ENCODE measurements around the gene C22orf15. TPM values are rescaled to one million over a fixed set of nuclear protein-coding genes. Genes with fewer than 3 reads are reported as not detected.

The C22orf15 gene
- total RNA-seq, 1 experiment from 2014 or later, result not detected

GRCh38 chr22:23801238-23801821 lies 38.5 kb downstream of the C22orf15 start:
- no peak for DNase-seq (ENCODE audit: unreplicated experiment)
- intact Hi-C loops (cut with micrococcal nuclease), result no loop called here
- Mint-ChIP-seq H3K27ac (ENCODE audit: low read depth, unreplicated experiment) (peak overlapping the region; percentile 63), H3K4me3 (ENCODE audit: unreplicated experiment) (no peak overlapping the region), H3K4me1 (ENCODE audit: insufficient read depth, unreplicated experiment) (no peaks in the 10 kb centered on the region), H3K27me3 (ENCODE audit: insufficient read depth, unreplicated experiment) (no peaks in the 10 kb centered on the region), H3K36me3 (ENCODE audit: insufficient read depth, unreplicated experiment) (peaks cover 90% of the 10 kb centered on the region), H3K9me3 (ENCODE audit: unreplicated experiment) (no peaks in the 10 kb centered on the region)
- ChIA-PET POLR2A (interaction anchor here (0.5 kb wide), 1 partner anchor 22 kb away, joined by 3 read pairs; no protein-coding TSS in a partner anchor), CTCF (no interaction called here)
- TF ChIP-seq, protein P1, sequence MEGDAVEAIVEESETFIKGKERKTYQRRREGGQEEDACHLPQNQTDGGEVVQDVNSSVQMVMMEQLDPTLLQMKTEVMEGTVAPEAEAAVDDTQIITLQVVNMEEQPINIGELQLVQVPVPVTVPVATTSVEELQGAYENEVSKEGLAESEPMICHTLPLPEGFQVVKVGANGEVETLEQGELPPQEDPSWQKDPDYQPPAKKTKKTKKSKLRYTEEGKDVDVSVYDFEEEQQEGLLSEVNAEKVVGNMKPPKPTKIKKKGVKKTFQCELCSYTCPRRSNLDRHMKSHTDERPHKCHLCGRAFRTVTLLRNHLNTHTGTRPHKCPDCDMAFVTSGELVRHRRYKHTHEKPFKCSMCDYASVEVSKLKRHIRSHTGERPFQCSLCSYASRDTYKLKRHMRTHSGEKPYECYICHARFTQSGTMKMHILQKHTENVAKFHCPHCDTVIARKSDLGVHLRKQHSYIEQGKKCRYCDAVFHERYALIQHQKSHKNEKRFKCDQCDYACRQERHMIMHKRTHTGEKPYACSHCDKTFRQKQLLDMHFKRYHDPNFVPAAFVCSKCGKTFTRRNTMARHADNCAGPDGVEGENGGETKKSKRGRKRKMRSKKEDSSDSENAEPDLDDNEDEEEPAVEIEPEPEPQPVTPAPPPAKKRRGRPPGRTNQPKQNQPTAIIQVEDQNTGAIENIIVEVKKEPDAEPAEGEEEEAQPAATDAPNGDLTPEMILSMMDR (IDR thresholded peaks at IDR 0.05; ENCODE audit: unreplicated experiment), result no peak
- BruUV-seq (replicated peaks), result no TSS peak

GRCh38 chr22:23801886-23802377 lies 39.1 kb downstream of the C22orf15 start:
- H3K4me3 Mint-ChIP-seq (ENCODE audit: unreplicated experiment), result no peak overlapping the region
- TF ChIP-seq, protein P1 (IDR thresholded peaks at IDR 0.05; ENCODE audit: unreplicated experiment), result no peak
- ChIA-PET POLR2A (interaction anchor here (0.5 kb wide), 1 partner anchor 21 kb away, joined by 3 read pairs; no protein-coding TSS in a partner anchor), CTCF (no interaction called here)
- no peaks in the 10 kb centered on the region for H3K9me3 Mint-ChIP-seq (ENCODE audit: unreplicated experiment)
- H3K27ac Mint-ChIP-seq (ENCODE audit: low read depth, unreplicated experiment), result peak overlapping the region; percentile 63
- no peaks in the 10 kb centered on the region for H3K27me3 Mint-ChIP-seq (ENCODE audit: insufficient read depth, unreplicated experiment)
- no peaks in the 10 kb centered on the region for H3K4me1 Mint-ChIP-seq (ENCODE audit: insufficient read depth, unreplicated experiment)
- peaks cover 90% of the 10 kb centered on the region for H3K36me3 Mint-ChIP-seq (ENCODE audit: insufficient read depth, unreplicated experiment)
- intact Hi-C loops (cut with micrococcal nuclease), result no loop called here
- BruUV-seq (replicated peaks), result no TSS peak
- DNase-seq (ENCODE audit: unreplicated experiment), result no peak

GRCh38 chr22:23803001-23803819 lies 40.4 kb downstream of the C22orf15 start:
- CTCF ChIA-PET, result no interaction called here
- TF ChIP-seq, protein P1 (IDR thresholded peaks at IDR 0.05; ENCODE audit: unreplicated experiment), result no peak
- Mint-ChIP-seq H3K4me1 (ENCODE audit: insufficient read depth, unreplicated experiment) (no peaks in the 10 kb centered on the region), H3K9me3 (ENCODE audit: unreplicated experiment) (no peaks in the 10 kb centered on the region), H3K36me3 (ENCODE audit: insufficient read depth, unreplicated experiment) (peaks cover 90% of the 10 kb centered on the region), H3K4me3 (ENCODE audit: unreplicated experiment) (no peak overlapping the region), H3K27ac (ENCODE audit: low read depth, unreplicated experiment) (no peak overlapping the region), H3K27me3 (ENCODE audit: insufficient read depth, unreplicated experiment) (no peaks in the 10 kb centered on the region)
- POLR2A ChIA-PET, result interaction anchor here (0.7 kb wide), 1 partner anchor 8 kb away, joined by 3 read pairs; no protein-coding TSS in a partner anchor
- intact Hi-C loops (cut with micrococcal nuclease), result no loop called here
- no peak for DNase-seq (ENCODE audit: unreplicated experiment)
- BruUV-seq (replicated peaks), result no TSS peak

GRCh38 chr22:23804781-23805291 lies 42.0 kb downstream of the C22orf15 start:
- Mint-ChIP-seq H3K27me3 (ENCODE audit: insufficient read depth, unreplicated experiment) (no peaks in the 10 kb centered on the region), H3K9me3 (ENCODE audit: unreplicated experiment) (no peaks in the 10 kb centered on the region), H3K36me3 (ENCODE audit: insufficient read depth, unreplicated experiment) (peaks cover 88% of the 10 kb centered on the region), H3K4me3 (ENCODE audit: unreplicated experiment) (no peak overlapping the region), H3K4me1 (ENCODE audit: insufficient read depth, unreplicated experiment) (no peaks in the 10 kb centered on the region), H3K27ac (ENCODE audit: low read depth, unreplicated experiment) (no peak overlapping the region)
- intact Hi-C loops (cut with micrococcal nuclease), result no loop called here
- TF ChIP-seq, protein P1 (IDR thresholded peaks at IDR 0.05; ENCODE audit: unreplicated experiment), result no peak
- BruUV-seq (replicated peaks), result no TSS peak
- ChIA-PET CTCF (no interaction called here), POLR2A (interaction anchor here (1.3 kb wide), 1 partner anchor 10 kb away, joined by 3 read pairs; no protein-coding TSS in a partner anchor)
- DNase-seq (ENCODE audit: unreplicated experiment), result no peak

Data from MCF 10A (cell line).